Activated effector memory CD4-positive, alpha-beta T cell treated with Interleukin-2 at 50 U/mL for 16 hours (primary cell): Measurements from ENCODE around the gene RNF213.
"Not testable (repeated sequence)": the region's sequence is repeated elsewhere in the genome, so short reads cannot be mapped to it uniquely, and the experiment has no call there.

Source experiments
- DNase-seq: peaks from one replicate; pipeline ENCODE4 v3.0.0-alpha.2; 2020

Gene RNF213

GRCh38 chr17:80327518-80327917 is 66.9 kb downstream of the RNF213 start:
- no peak for DNase-seq

DNA sequence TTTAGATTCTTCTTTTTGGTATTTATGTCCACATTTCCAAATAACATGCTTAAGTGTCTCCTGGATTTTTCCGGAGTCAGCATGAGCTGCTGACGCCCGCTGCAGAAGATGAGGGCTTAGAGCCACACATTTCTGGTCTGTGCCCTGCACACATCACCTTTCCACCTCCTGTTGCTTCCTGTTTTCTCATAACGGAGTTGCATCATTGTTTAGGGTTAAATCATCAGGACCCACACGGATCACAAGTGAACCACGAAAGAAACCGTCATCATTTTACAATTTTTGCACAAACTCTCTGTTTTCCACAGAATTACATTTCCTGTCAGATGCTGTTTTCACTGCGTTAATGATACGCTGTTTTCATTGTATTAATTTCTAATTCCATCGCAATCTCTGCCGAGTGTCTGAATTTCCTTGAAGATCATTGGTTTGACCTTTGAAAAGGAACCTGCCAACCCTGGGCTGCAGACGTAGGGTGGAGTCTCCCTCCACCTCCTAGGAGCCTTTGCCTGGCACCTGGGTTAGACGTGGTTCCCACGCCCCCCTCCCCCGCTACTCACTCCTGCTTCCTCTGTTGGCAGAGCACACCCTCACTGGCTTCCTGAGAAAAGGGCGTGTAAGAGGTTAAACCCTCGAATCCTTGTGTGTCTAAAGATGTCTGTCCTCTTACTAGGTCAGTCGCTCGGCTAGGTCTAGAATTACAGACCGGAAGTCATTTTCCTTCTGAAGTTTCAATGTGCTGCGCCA is 68.2 kb downstream of the RNF213 start:
- DNase-seq, result no peak

GRCh38 chr17:80329421-80329820 is 68.8 kb downstream of the RNF213 start:
- DNase-seq, result not testable (repeated sequence)

- no peak for DNase-seq
These were observed 69.6 kb downstream of the RNF213 start for GRCh38 chr17:80330276-80330675.

- not testable (repeated sequence) for DNase-seq
These were observed 70.3 kb downstream of the RNF213 start for GRCh38 chr17:80330938-80331337.

DNA sequence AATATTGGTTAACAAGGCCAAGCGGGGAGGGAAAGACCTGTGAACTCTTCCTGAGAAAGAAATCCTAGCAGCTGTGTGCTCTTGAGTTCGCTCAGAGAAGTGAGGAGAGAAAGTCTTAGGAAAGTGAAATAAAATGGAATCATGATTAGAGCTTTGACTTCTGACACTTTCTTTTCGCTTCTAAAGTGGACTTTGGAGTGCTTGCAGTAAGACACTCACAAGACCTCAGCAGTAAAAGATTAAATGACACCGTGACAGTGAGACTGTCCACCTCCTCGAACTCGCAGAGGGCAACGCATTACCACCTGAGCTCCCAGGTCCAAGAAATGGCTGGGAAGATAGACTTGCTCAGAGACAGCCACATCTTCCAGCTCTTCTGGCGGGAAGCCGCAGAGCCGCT is 71.2 kb downstream of the RNF213 start:
- no peak for DNase-seq

GRCh38 chr17:80337195-80337895 is 76.7 kb downstream of the RNF213 start:
- DNase-seq, result no peak

- no peak for DNase-seq
These were observed 78.5 kb downstream of the RNF213 start for GRCh38 chr17:80339118-80339517.

GRCh38 chr17:80339731-80340456 is 79.2 kb downstream of the RNF213 start:
- no peak for DNase-seq

DNA sequence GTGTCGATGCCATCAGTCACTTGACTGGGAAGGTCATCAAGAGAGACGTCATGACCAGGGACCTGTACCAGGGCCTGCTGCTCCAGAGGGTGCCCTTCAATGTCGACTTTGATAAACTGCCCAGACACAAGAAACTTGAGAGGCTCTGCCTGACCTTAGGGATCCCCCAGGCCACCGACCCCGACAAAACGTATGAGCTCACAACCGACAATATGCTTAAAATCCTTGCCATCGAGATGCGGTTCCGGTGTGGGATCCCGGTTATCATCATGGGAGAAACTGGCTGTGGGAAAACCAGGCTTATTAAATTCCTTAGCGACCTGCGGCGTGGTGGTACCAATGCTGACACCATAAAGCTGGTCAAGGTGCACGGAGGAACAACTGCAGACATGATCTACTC is 84.7 kb downstream of the RNF213 start:
- DNase-seq, result no peak

DNA sequence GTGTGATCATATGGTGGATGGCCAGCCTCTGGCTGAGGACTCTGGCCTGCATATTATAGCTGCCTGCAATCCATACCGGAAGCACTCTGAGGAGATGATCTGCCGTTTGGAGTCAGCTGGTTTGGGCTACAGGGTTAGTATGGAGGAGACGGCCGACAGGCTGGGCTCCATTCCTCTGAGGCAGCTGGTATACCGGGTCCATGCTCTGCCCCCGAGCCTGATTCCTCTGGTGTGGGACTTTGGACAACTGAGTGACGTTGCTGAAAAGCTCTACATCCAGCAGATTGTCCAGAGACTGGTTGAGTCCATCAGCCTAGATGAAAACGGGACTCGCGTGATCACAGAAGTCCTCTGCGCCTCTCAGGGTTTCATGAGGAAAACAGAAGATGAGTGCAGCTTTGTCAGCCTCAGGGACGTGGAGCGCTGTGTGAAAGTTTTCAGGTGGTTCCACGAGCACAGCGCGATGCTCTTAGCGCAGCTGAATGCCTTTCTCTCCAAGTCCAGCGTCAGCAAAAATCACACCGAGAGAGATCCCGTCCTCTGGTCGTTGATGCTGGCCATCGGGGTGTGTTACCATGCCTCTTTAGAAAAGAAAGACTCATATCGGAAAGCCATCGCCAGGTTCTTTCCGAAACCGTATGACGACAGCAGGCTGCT is 85.3 kb downstream of the RNF213 start:
- DNase-seq, result no peak

DNA sequence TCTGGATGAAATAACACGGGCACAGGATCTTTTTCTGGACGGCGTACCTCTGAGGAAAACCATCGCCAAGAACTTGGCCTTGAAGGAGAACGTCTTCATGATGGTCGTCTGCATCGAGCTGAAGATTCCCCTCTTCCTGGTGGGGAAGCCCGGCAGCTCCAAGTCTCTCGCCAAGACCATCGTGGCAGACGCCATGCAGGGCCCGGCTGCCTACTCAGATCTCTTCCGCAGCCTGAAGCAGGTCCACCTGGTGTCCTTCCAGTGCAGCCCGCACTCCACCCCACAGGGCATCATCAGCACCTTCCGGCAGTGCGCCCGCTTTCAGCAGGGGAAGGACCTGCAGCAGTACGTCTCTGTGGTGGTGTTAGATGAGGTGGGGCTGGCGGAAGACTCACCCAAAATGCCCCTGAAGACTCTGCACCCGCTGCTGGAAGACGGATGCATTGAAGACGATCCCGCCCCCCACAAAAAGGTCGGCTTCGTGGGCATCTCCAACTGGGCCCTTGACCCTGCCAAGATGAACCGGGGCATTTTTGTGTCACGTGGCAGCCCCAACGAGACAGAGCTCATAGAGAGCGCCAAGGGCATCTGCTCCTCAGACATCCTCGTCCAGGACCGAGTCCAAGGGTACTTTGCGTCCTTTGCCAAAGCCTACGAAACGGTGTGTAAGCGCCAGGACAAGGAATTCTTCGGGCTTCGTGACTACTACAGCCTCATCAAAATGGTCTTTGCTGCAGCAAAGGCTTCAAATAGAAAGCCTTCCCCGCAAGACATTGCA is 86.0 kb downstream of the RNF213 start:
- DNase-seq, result no peak

- no peak for DNase-seq
These were observed 86.9 kb downstream of the RNF213 start for GRCh38 chr17:80347536-80347935.

DNA sequence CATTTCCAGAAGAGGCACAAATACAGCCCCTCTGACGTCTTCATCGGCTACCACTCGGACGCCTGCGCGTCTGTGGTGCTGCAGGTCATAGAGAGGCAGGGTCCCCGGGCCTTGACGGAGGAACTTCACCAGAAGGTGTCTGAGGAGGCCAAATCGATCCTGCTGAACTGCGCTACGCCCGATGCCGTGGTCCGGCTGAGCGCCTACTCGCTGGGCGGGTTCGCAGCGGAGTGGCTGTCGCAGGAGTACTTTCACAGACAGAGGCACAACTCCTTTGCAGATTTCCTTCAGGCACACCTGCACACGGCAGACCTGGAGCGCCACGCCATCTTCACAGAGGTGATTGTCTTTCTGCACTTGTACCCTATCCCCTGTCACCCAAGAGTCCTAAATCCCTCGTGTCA is 87.3 kb downstream of the RNF213 start:
- no peak for DNase-seq

- DNase-seq, result no peak
These were observed 88.0 kb downstream of the RNF213 start for GRCh38 chr17:80348551-80349150.

DNA sequence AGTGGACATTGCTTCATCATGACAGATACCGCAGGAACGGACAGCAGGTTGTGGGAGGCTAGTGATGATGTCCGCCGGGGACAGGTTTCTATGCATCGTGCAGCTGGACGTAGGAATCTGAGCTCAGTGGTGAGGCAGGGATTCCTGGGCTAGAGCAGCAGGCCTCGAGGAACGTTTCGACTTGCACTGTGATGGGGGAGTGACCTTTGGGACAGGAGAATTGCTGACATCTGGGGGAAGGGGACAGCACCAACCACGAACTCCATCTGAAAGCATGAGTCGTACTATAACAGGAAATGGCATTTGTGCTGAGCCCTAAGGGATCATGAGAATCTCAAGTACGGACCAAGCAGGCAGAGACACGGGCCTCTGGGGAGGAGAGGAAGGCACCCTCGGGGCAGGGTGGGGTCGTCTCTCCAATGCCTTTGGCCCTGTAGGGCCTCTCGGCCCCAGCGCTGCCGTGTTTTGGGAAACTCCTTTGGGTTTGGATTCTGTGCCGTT is 88.5 kb downstream of the RNF213 start:
- no peak for DNase-seq

- DNase-seq, result no peak
These were observed 89.1 kb downstream of the RNF213 start for GRCh38 chr17:80349751-80350150.

DNA sequence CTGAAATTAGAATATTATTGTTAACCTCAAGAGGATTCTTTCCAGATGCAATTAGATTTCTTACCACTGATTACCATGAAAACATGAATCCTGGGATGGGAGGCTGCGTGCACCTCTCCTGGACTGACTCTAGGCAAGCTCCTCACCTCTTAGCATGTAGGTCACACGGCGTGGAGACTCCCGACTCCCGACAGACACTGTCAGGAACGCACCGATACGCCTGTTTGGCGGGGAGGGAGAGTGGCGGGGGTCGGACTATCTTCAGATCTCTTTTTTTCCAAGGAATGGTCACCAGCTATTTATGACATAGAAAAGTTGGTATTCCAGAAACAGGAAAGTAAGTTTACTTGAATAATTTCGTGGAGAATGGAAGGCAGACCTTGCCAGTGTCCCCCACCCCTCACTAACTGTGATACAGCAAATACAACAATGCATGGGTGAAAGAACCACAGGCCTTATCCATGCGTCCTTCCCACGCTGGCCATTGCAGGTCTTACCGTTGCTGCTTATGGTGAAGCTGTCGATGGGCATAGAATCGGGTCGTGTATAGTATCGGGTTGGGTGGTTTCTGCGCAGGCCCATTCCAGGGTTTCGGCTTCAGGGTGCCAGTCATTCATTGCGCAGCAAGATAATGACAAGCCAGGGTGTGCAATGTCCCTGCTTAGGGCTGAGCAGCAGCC is 91.7 kb downstream of the RNF213 start:
- DNase-seq, result no peak

- no peak for DNase-seq
These were observed 92.5 kb downstream of the RNF213 start for GRCh38 chr17:80352991-80353665.

GRCh38 chr17:80353718-80354275 is 93.1 kb downstream of the RNF213 start:
- DNase-seq, result no peak
